Neural progenitor cell (in vitro differentiated cells): Measurements from ENCODE around the gene FAM114A2.

Experiments used
- EZH2 ChIP-seq: fragments of 200-600 bp; sonication (generic); IDR thresholded peaks from 2 replicates; pipeline ENCODE4 v1.6.1; 2017; ENCODE audit warnings: antibody characterized with exemption, mild to moderate bottlenecking, moderate library complexity
- TF ChIP-seq, protein P1 (sequence below): fragments of 200-600 bp; sonication (generic); IDR thresholded peaks from 2 replicates; pipeline ENCODE4 v1.5.1; 2017; ENCODE audit warnings: antibody characterized with exemption, mild to moderate bottlenecking

DNA sequence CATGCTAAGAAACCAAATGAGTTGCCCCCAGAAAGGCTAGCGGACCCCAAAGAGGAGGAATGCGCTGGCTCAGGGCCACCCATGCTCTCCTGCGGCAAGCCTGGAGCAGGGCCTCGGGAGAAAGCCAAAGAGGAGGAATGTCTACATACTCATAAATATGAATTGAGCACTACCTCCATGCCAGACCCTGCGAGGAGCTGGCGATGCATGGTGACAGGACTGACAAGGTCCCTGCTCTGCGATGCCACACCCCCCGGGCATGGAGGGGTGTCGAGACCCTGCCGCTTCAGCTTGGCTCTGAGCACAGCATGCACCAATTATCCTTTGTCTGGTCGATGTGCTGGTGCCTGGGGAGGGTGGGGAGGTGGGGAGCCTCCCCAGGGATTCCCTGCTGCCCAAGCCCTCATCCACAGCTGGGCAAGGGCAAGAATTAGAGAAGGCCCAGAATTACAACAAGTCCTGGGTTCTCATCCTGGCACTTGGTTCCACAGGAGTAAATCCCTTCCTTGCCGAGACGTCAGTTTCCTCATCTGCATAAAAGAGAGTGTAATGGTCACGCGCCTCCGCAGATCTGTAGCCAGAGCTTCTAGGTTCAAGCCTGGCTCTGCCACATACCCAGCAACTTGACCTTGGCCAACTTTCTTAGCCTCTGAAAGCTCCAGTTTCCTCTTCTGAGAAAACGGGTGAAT is 74.4 kb downstream of the FAM114A2 start:
- TF ChIP-seq, protein P1, sequence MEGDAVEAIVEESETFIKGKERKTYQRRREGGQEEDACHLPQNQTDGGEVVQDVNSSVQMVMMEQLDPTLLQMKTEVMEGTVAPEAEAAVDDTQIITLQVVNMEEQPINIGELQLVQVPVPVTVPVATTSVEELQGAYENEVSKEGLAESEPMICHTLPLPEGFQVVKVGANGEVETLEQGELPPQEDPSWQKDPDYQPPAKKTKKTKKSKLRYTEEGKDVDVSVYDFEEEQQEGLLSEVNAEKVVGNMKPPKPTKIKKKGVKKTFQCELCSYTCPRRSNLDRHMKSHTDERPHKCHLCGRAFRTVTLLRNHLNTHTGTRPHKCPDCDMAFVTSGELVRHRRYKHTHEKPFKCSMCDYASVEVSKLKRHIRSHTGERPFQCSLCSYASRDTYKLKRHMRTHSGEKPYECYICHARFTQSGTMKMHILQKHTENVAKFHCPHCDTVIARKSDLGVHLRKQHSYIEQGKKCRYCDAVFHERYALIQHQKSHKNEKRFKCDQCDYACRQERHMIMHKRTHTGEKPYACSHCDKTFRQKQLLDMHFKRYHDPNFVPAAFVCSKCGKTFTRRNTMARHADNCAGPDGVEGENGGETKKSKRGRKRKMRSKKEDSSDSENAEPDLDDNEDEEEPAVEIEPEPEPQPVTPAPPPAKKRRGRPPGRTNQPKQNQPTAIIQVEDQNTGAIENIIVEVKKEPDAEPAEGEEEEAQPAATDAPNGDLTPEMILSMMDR, result no peak
- no peak for TF ChIP-seq EZH2
